ENCODE data around the gene C2CD2.

The C2CD2 gene

GRCh38 chr21:41965461-41966013 is 11.7 kb upstream of the C2CD2 start:
- intact Hi-C loops (cut with DNase I; ENCODE audit: low total_unique reads): no loop called here
- H3K27me3 ChIP-seq: no peaks in the 10 kb centered on the region
- DNase-seq: no peak

DNA sequence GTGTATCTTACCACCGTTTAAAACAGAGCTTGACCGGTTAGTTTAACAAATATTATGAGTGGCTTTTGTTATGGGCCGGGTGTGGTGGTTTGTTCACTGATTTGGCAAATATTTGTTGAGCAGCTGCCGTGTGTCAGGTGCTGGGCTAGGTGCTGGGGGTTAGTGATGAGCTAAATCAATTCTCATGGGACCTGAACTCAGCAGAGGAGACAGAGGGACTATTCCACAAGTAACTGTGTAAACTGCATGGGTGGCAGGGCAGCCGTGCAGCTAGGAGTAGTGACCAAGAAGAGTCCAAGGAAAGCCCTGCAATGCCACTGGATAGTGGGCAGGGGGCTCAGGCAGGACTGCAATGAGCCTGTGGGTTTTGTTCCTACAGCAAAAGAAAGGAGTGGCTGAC is 11.2 kb upstream of the C2CD2 start:
- intact Hi-C loops (cut with DNase I; ENCODE audit: low total_unique reads): no loop called here

More at GRCh38 chr21:41965461-41966013, 11.7 kb upstream of the C2CD2 start:
- TF ChIP-seq CTCF (IDR thresholded peaks at IDR 0.05): no peak
- Histone ChIP-seq H3K36me3 (no peaks in the 10 kb centered on the region), H3K4me1 (no peaks in the 10 kb centered on the region), H3K9me3 (no peaks in the 10 kb centered on the region), H3K27ac (no peak overlapping the region), H3K4me3 (no peak overlapping the region)

GRCh38 chr21:41964171-41964570 is 10.4 kb upstream of the C2CD2 start:
- Histone ChIP-seq H3K9me3 (no peaks in the 10 kb centered on the region), H3K27ac (no peak overlapping the region), H3K27me3 (no peaks in the 10 kb centered on the region), H3K4me1 (peaks cover 0 to 9% (median 3%) of the 10 kb centered on the region in 4 donors), H3K36me3 (no peaks in the 10 kb centered on the region), H3K4me3 (no peak overlapping the region)
- intact Hi-C loops (cut with DNase I; ENCODE audit: low total_unique reads): loop anchor here (5.0 kb wide), 1 partner anchor 48 kb away; the partner anchor contains the start of gene ZBTB21
- DNase-seq: no peak
- no peak for TF ChIP-seq CTCF (IDR thresholded peaks at IDR 0.05)

More for the DNA sequence above, 11.2 kb upstream of the C2CD2 start:
- H3K36me3 ChIP-seq: no peaks in the 10 kb centered on the region
- no peak overlapping the region for H3K27ac ChIP-seq
- TF ChIP-seq CTCF (IDR thresholded peaks at IDR 0.05): no peak
- no peaks in the 10 kb centered on the region for H3K4me1 ChIP-seq
- no peak overlapping the region for H3K4me3 ChIP-seq
- DNase-seq: no peak
- no peaks in the 10 kb centered on the region for H3K9me3 ChIP-seq
- no peaks in the 10 kb centered on the region for H3K27me3 ChIP-seq

DNA sequence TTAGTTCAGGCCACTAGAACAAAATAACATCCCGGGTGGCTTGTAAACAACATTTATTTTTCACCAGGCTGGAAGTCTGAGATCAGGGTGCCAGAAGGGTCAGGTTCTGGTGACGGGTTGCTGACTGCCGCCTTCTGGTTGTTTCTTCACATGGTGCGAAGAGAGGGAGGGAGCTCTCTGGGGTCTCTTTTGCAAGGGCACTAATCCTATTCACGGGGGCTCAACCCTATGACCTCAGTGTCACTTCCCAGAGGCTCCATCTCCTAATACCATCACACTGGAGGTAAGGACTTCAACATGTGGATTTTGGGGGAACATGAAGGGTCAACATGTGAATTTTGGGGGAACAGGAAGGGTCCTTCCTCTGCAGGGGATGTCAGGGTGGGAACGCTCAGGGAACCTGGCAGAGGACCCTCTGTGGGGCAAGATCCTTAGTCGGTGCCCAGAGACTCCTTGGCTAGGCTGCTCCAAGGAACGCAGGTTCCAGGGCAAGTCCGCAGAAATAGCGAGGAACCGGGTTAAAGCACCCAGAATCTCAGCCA is 8.7 kb upstream of the C2CD2 start:
- Histone ChIP-seq H3K4me3 (no peak overlapping the region), H3K27ac (no peak overlapping the region), H3K9me3 (no peaks in the 10 kb centered on the region), H3K27me3 (no peaks in the 10 kb centered on the region), H3K4me1 (peaks cover 0 to 25% (median 19%) of the 10 kb centered on the region in 4 donors), H3K36me3 (no peaks in the 10 kb centered on the region)
- no peak for DNase-seq
- intact Hi-C loops (cut with DNase I; ENCODE audit: low total_unique reads): loop anchor here (5.0 kb wide), 1 partner anchor 50 kb away; the partner anchor contains the start of gene ZBTB21
- no peak for TF ChIP-seq CTCF (IDR thresholded peaks at IDR 0.05)

- H3K4me3 ChIP-seq: no peak overlapping the region
- H3K36me3 ChIP-seq: no peaks in the 10 kb centered on the region
- H3K27ac ChIP-seq: no peak overlapping the region
- no peaks in the 10 kb centered on the region for H3K9me3 ChIP-seq
- no peaks in the 10 kb centered on the region for H3K27me3 ChIP-seq
- no peak for TF ChIP-seq CTCF (IDR thresholded peaks at IDR 0.05)
- intact Hi-C loops (cut with DNase I; ENCODE audit: low total_unique reads): loop anchor here (5.0 kb wide), 1 partner anchor 51 kb away; the partner anchor contains the start of gene ZBTB21
- peaks cover 0 to 32% (median 26%) of the 10 kb centered on the region in 4 donors for H3K4me1 ChIP-seq
- no peak for DNase-seq
These were observed 7.9 kb upstream of the C2CD2 start for GRCh38 chr21:41961753-41962152.

All from tibial artery (tissue), 4 donors.